Transverse colon (tissue), 4 donors: ENCODE data around the gene KRT35.

Experiments used
- POLR2A ChIP-seq: fragments of 450-650 bp; IDR thresholded peaks from one replicate; pipeline ENCODE4 v1.6.1; 2016; ENCODE audit warnings: antibody characterized with exemption, mild to moderate bottlenecking, moderate library complexity
- POLR2AphosphoS5 ChIP-seq, 3 donors: sonication (generic); formaldehyde crosslinking; IDR thresholded peaks; one replicate each; pipeline ENCODE4 v1.6.1; 2016; ENCODE audit warnings: antibody characterized with exemption in 3 of 3
- TF ChIP-seq, protein P1 (sequence below), 5 experiments: fragments of 200-600 bp in 3 of 5; fragments of 450-650 bp in 2 of 5; sonication (generic) in 3 of 5; IDR thresholded peaks; 1 replicate in 2 of 5; 2 replicates in 3 of 5; pipeline ENCODE4 v1.5.1; 2016 to 2017; ENCODE audit warnings: antibody characterized with exemption in 5 of 5, inconsistent platforms in 3 of 5, mild to moderate bottlenecking in 2 of 5, moderate library complexity in 1 of 5

DNA sequence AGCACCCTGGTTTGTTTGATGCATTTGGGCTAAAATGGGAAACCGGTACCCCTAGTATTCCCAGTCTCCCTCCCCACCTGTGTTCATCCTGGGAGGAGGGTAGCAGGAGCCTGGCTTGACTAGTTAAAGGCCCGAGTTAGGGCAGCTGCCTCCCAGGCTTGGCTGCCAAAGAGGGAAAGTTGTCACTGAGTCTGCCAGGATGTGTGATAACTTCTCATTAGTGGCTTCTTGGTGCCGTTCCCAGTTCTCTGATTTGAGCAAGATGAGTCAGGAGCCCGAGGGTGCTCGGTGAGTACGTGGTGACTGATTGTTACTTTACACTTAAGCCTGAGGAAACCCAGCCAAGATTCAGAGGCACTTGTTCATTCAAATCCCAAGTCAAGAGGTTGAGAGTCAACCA lies 16.3 kb downstream of the KRT35 start:
- TF ChIP-seq, protein P1, sequence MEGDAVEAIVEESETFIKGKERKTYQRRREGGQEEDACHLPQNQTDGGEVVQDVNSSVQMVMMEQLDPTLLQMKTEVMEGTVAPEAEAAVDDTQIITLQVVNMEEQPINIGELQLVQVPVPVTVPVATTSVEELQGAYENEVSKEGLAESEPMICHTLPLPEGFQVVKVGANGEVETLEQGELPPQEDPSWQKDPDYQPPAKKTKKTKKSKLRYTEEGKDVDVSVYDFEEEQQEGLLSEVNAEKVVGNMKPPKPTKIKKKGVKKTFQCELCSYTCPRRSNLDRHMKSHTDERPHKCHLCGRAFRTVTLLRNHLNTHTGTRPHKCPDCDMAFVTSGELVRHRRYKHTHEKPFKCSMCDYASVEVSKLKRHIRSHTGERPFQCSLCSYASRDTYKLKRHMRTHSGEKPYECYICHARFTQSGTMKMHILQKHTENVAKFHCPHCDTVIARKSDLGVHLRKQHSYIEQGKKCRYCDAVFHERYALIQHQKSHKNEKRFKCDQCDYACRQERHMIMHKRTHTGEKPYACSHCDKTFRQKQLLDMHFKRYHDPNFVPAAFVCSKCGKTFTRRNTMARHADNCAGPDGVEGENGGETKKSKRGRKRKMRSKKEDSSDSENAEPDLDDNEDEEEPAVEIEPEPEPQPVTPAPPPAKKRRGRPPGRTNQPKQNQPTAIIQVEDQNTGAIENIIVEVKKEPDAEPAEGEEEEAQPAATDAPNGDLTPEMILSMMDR (IDR thresholded peaks at IDR 0.05): no peak
- TF ChIP-seq POLR2AphosphoS5 (IDR thresholded peaks at IDR 0.05): no peak
- TF ChIP-seq POLR2A: no peak
